CD4-positive, alpha-beta T cell (primary cell): ENCODE data around the gene EPS15. TPM values are rescaled to one million over a fixed set of nuclear protein-coding genes. Genes with fewer than 3 reads are reported as not detected.

Source experiments
- ATAC-seq: fragments of 200-7000 bp; cut with Tn5 transposase; one replicate; pipeline ENCODE4 v1.10.0; 2022; ENCODE audit warnings: mild to moderate bottlenecking; ENCODE audit not compliant: poor library complexity
- CTCF ChIA-PET: fragments of 350-600 bp; sonication (Branson Sonifier 250); formaldehyde crosslinking; loops from one replicate; lab custom pipeline; 2021; ENCODE audit warnings: antibody characterized with exemption, inconsistent platforms; lab: Charles Lee
- POLR2A ChIA-PET: fragments of 350-600 bp; sonication (Branson Sonifier 250); formaldehyde crosslinking; loops from one replicate; lab custom pipeline; 2021; ENCODE audit warnings: antibody characterized with exemption, inconsistent platforms; lab: Charles Lee
- DNase-seq, 14 experiments: peaks; one replicate each; pipeline ENCODE4 v3.0.0-alpha.2; 2013 to 2020; ENCODE audit warnings: mixed read lengths in 2 of 14
- H3K27ac ChIP-seq, 2 donors: one replicate each; pipeline versions ENCODE4 v1.5.1 to v1.7.0; 2013; ENCODE audit warnings: low read length in 2 of 2, low read depth in 1 of 2, mild to moderate bottlenecking in 1 of 2
- H3K27me3 ChIP-seq, 2 experiments: 1 replicate in 1 of 2; 2 replicates in 1 of 2; pipeline versions ENCODE4 v1.6.1 to v1.7.0; 2013; ENCODE audit warnings: low read length in 2 of 2, control low read depth in 1 of 2, mild to moderate bottlenecking in 1 of 2, moderate library complexity in 1 of 2; ENCODE audit not compliant: insufficient read depth in 2 of 2, control insufficient read depth in 1 of 2
- H3K36me3 ChIP-seq: one replicate; pipeline ENCODE4 v1.6.1; 2013; ENCODE audit warnings: low read length, control low read depth; ENCODE audit not compliant: insufficient read depth
- H3K4me1 ChIP-seq: one replicate; pipeline ENCODE4 v1.6.1; 2013; ENCODE audit warnings: low read length, control low read depth; ENCODE audit not compliant: insufficient read depth
- H3K4me3 ChIP-seq: one replicate; pipeline ENCODE4 v1.5.1; 2013; ENCODE audit warnings: mild to moderate bottlenecking, low read length, moderate library complexity
- H3K9me3 ChIP-seq, 2 experiments: 1 replicate in 1 of 2; 2 replicates in 1 of 2; pipeline versions ENCODE4 v1.6.1 to v1.7.0; 2013; ENCODE audit warnings: low read length in 2 of 2, mild to moderate bottlenecking in 2 of 2, control low read depth in 1 of 2, moderate library complexity in 1 of 2; ENCODE audit not compliant: control insufficient read depth in 1 of 2, insufficient read depth in 1 of 2
- H3K27ac Mint-ChIP-seq: one replicate; pipeline ENCODE4 v1.8.0; 2020; ENCODE audit warnings: mixed read lengths
- H3K27me3 Mint-ChIP-seq: one replicate; pipeline ENCODE4 v1.8.0; 2021; ENCODE audit warnings: mixed read lengths
- H3K36me3 Mint-ChIP-seq: one replicate; pipeline ENCODE4 v1.8.0; 2021; ENCODE audit warnings: low read depth, mixed read lengths
- H3K4me1 Mint-ChIP-seq: one replicate; pipeline ENCODE4 v1.8.0; 2021; ENCODE audit warnings: low read depth, mixed read lengths
- H3K4me3 Mint-ChIP-seq: one replicate; pipeline ENCODE4 v1.8.0; 2020; ENCODE audit warnings: mild to moderate bottlenecking, mixed read lengths
- H3K9me3 Mint-ChIP-seq: one replicate; pipeline ENCODE4 v1.8.0; 2020; ENCODE audit warnings: mixed read lengths
- CTCF ChIP-seq: fragments of 200-600 bp; IDR thresholded peaks from one replicate; pipeline ENCODE4 v1.8.0; 2022; ENCODE audit warnings: antibody characterized with exemption, mild to moderate bottlenecking
- intact Hi-C, 2 experiments: fragments of 100-400 bp; cut with DNase I in 1 of 2; cut with micrococcal nuclease in 1 of 2; formaldehyde crosslinking; loops; one replicate each; pipeline versions ENCODE4 v1.15.1 to v1.9.0; 2023 to 2025; cut with DNase I, micrococcal nuclease
- total RNA-seq, 174 experiments: library from RNA in 2 of 174; stranded (reverse) in 2 of 174; gene quantifications; one replicate each; pipeline ENCODE4 v1.2.3 and lab custom pipeline; 2021 to 2026

Gene EPS15
- total RNA-seq, 2 experiments from 2014 or later = 44.5 to 47.9 TPM

GRCh38 chr1:51329443-51330325, 189.4 kb downstream of the EPS15 start:
- Histone ChIP-seq H3K27me3 (peaks cover 20 to 35% of the 10 kb centered on the region in 2 experiments), H3K4me1 (peaks cover 5% of the 10 kb centered on the region), H3K36me3 (no peaks in the 10 kb centered on the region), H3K27ac (no peak overlapping the region), H3K9me3 (no peaks in the 10 kb centered on the region), H3K4me3 (no peak overlapping the region)
- peak in 1 of 14 experiments; percentile 14 for DNase-seq
- Mint-ChIP-seq H3K36me3 (no peaks in the 10 kb centered on the region), H3K27me3 (peaks cover 56% of the 10 kb centered on the region), H3K27ac (no peak overlapping the region), H3K4me3 (peak overlapping the region; percentile 65), H3K4me1 (peaks cover 7% of the 10 kb centered on the region), H3K9me3 (no peaks in the 10 kb centered on the region)
- intact Hi-C loops = no loop called here
- no peak for ATAC-seq
- ChIA-PET POLR2A (no interaction called here), CTCF (no interaction called here)
- no peak for TF ChIP-seq CTCF

GRCh38 chr1:51328926-51329325, 190.1 kb downstream of the EPS15 start:
- peaks cover 20 to 35% of the 10 kb centered on the region in 2 experiments for H3K27me3 ChIP-seq
- ATAC-seq (no peak), DNase-seq (no peak)
- intact Hi-C loops = no loop called here
- no peak overlapping the region for H3K27ac ChIP-seq
- POLR2A ChIA-PET = no interaction called here
- CTCF ChIA-PET = no interaction called here
- H3K4me3 ChIP-seq = no peak overlapping the region
- Mint-ChIP-seq H3K27me3 (peaks cover 56% of the 10 kb centered on the region), H3K4me1 (peaks cover 7% of the 10 kb centered on the region), H3K4me3 (peak overlapping the region; percentile 65), H3K27ac (no peak overlapping the region), H3K9me3 (no peaks in the 10 kb centered on the region), H3K36me3 (no peaks in the 10 kb centered on the region)
- H3K9me3 ChIP-seq = no peaks in the 10 kb centered on the region
- H3K4me1 ChIP-seq = peaks cover 5% of the 10 kb centered on the region
- no peak for TF ChIP-seq CTCF
- no peaks in the 10 kb centered on the region for H3K36me3 ChIP-seq

GRCh38 chr1:51328279-51328678, 190.8 kb downstream of the EPS15 start:
- H3K36me3 ChIP-seq = no peaks in the 10 kb centered on the region
- TF ChIP-seq CTCF = no peak
- H3K9me3 ChIP-seq = no peaks in the 10 kb centered on the region
- no peaks in the 10 kb centered on the region for H3K36me3 Mint-ChIP-seq
- peaks cover 51% of the 10 kb centered on the region for H3K27me3 Mint-ChIP-seq
- CTCF ChIA-PET = no interaction called here
- peaks cover 20 to 35% of the 10 kb centered on the region in 2 experiments for H3K27me3 ChIP-seq
- POLR2A ChIA-PET = no interaction called here
- no peak overlapping the region for H3K4me3 Mint-ChIP-seq
- no peak for ATAC-seq
- DNase-seq = no peak
- H3K9me3 Mint-ChIP-seq = no peaks in the 10 kb centered on the region
- H3K4me3 ChIP-seq = no peak overlapping the region
- intact Hi-C loops = no loop called here
- H3K27ac Mint-ChIP-seq = no peak overlapping the region
- H3K4me1 ChIP-seq = peaks cover 5% of the 10 kb centered on the region
- H3K4me1 Mint-ChIP-seq = peaks cover 7% of the 10 kb centered on the region
- H3K27ac ChIP-seq = no peak overlapping the region
